ENCODE data around the gene MYO9A. TPM values are rescaled to one million over a fixed set of nuclear protein-coding genes. Genes with fewer than 3 reads are reported as not detected.

MYO9A gene
- total RNA-seq, 3 donors from 2014 or later, result 40.0 to 79.3 (median 41.8) TPM

DNA sequence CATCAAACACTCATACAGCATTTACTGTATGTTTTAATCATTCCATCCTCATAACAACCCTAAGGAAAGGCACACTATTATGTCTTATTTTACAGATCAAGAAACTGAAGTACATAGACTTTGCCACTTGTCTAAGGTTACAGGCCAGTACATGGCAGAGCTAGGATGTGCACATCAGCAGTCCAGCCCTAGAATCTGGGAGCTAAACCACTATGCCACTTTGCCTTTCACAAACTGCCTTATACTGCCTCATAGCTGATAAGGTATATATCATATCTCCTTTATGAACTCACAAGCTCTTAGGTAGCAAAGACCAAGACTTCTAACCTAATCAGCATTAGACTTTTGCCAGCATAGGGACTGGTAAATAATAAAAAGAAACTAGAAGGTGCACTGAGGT, 49.1 kb downstream of the MYO9A start:
- DNase-seq (no peak), ATAC-seq (no peak)
- peaks cover 3% of the 10 kb centered on the region for H3K4me1 ChIP-seq (ENCODE audit: low read depth)

DNA sequence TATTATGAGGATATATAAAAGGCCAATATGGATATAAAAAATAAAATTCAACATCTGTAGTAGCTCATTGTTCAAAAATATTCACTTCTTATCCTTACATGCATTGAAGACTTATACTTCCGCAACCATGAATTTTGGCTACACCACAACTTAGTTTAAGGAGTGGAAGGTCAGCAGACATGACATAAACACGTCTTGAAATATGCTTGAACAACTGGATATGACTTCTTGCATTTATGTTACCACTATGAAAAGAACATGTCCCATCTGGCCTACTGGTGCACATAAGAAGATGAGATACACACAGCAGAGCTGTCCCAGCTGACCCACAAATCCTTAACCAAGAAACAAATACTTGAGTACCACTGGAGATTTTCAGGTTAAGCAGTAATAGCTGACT, 52.1 kb downstream of the MYO9A start:
- intact Hi-C loops (cut with DNase I, micrococcal nuclease), result no loop called here
- no peak for ATAC-seq

More for the DNA sequence above, 49.1 kb downstream of the MYO9A start:
- no peak overlapping the region for H3K4me3 ChIP-seq
- TF ChIP-seq, protein P1, sequence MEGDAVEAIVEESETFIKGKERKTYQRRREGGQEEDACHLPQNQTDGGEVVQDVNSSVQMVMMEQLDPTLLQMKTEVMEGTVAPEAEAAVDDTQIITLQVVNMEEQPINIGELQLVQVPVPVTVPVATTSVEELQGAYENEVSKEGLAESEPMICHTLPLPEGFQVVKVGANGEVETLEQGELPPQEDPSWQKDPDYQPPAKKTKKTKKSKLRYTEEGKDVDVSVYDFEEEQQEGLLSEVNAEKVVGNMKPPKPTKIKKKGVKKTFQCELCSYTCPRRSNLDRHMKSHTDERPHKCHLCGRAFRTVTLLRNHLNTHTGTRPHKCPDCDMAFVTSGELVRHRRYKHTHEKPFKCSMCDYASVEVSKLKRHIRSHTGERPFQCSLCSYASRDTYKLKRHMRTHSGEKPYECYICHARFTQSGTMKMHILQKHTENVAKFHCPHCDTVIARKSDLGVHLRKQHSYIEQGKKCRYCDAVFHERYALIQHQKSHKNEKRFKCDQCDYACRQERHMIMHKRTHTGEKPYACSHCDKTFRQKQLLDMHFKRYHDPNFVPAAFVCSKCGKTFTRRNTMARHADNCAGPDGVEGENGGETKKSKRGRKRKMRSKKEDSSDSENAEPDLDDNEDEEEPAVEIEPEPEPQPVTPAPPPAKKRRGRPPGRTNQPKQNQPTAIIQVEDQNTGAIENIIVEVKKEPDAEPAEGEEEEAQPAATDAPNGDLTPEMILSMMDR (IDR thresholded peaks at IDR 0.05), result no peak
- no peaks in the 10 kb centered on the region for H3K9me3 ChIP-seq
- no peaks in the 10 kb centered on the region for H3K36me3 ChIP-seq (ENCODE audit: low read depth)
- intact Hi-C loops (cut with DNase I, micrococcal nuclease), result no loop called here

DNA sequence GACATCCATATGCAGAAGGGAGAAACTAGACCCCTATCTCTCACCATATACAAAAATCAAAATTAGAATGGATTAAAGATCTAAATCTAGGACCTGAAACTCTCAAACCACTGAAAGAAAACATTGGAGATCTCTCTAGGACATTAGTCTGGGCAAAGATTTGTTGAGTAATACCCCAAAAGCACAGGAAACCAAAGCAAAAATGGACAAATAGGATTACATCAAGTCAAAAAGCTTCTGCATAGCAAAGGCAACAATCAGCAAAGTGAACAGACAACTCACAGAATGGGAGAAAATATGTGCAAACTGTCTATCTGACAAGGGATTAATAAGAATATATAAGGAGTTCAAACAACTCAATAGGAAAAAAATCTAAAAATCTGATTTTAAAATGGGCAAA, 54.8 kb downstream of the MYO9A start:
- DNase-seq (no peak), ATAC-seq (no peak)
- intact Hi-C loops (cut with DNase I, micrococcal nuclease), result no loop called here
- H3K4me1 ChIP-seq (ENCODE audit: low read depth), result no peaks in the 10 kb centered on the region
- no peaks in the 10 kb centered on the region for H3K36me3 ChIP-seq (ENCODE audit: low read depth)
- H3K4me3 ChIP-seq, result no peak overlapping the region
- TF ChIP-seq, protein P1 (IDR thresholded peaks at IDR 0.05), result no peak
- no peaks in the 10 kb centered on the region for H3K9me3 ChIP-seq

More for the DNA sequence above, 52.1 kb downstream of the MYO9A start:
- no peak for DNase-seq
- no peaks in the 10 kb centered on the region for H3K9me3 ChIP-seq
- TF ChIP-seq, protein P1 (IDR thresholded peaks at IDR 0.05), result no peak
- H3K36me3 ChIP-seq (ENCODE audit: low read depth), result no peaks in the 10 kb centered on the region
- H3K4me3 ChIP-seq, result no peak overlapping the region
- H3K4me1 ChIP-seq (ENCODE audit: low read depth), result peaks cover 3% of the 10 kb centered on the region

DNA sequence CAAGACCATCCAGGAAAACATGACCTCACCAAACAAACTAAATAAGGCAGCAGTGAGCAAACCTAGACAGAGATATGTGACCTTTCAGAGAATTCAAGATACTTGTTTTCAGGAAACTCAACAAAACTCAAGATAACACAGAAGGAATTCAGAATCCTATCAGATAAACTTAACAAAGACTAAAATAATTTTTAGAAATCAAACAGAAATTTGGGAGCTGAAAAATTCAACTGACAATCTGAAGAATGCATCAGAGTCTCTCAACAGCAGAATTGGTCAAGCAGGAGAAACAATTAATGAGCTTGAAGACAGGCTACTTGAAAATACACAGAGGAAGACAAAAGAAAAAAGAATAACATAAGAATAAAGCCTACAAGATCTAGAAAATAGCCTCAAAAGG, 55.6 kb downstream of the MYO9A start:
- H3K9me3 ChIP-seq, result no peaks in the 10 kb centered on the region
- intact Hi-C loops (cut with DNase I, micrococcal nuclease), result no loop called here
- no peaks in the 10 kb centered on the region for H3K36me3 ChIP-seq (ENCODE audit: low read depth)
- H3K4me1 ChIP-seq (ENCODE audit: low read depth), result no peaks in the 10 kb centered on the region
- no peak for ATAC-seq
- TF ChIP-seq, protein P1 (IDR thresholded peaks at IDR 0.05), result no peak
- no peak for DNase-seq
- no peak overlapping the region for H3K4me3 ChIP-seq

DNA sequence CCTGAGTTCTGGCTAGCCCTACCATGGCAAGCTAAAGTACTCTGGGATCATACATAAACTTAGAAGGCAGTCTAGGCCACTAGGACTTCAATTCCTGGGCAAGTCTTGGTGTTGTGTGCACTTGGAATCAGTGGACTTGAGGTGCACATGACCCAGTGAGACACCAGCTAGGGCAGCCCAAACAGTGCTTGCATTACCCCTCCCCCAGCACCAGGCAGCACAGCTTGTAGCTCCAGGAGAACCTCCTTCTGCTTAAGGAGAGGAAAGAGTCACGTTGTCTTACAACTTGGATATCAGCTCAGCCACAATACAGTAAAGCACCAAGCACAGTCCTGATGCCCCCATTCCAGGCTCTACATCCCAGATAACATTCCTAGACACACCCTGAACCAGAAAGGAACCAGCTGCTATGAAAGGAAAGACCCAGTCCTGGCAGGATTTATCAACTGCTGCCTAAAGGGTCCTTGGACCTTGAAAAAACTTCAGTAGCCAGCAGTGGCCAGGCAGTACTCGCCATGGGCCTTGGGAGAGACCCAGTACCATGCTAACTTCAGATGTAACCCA, 57.2 kb downstream of the MYO9A start:
- Histone ChIP-seq H3K4me3 (no peak overlapping the region), H3K9me3 (no peaks in the 10 kb centered on the region), H3K36me3 (ENCODE audit: low read depth) (no peaks in the 10 kb centered on the region), H3K4me1 (ENCODE audit: low read depth) (no peaks in the 10 kb centered on the region)
- TF ChIP-seq, protein P1 (IDR thresholded peaks at IDR 0.05), result no peak
- DNase-seq, result no peak
- ATAC-seq, result no peak
- intact Hi-C loops (cut with DNase I, micrococcal nuclease), result no loop called here

DNA sequence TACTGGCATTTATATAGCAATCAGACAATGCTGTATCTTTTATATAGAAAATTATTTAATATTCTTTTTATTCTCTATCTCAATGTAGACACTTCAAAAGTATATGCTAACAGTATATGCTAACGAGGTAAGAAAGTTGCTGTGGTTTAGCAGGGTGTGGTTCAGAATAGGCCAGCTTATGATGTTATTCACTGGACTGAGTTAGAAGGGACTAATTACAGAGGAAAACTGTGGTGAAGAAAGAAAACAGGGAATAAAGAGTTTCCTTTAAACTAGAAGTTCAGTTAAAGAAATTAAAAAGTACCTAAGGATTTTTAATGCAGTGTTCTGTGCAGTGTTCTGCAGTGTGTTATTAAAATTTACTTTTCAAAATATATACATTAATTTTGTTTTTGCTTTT, 59.4 kb downstream of the MYO9A start:
- H3K4me1 ChIP-seq (ENCODE audit: low read depth), result no peaks in the 10 kb centered on the region
- intact Hi-C loops (cut with DNase I, micrococcal nuclease), result no loop called here

More for the DNA sequence above, 59.4 kb downstream of the MYO9A start:
- TF ChIP-seq, protein P1 (IDR thresholded peaks at IDR 0.05), result no peak
- Histone ChIP-seq H3K4me3 (no peak overlapping the region), H3K9me3 (no peaks in the 10 kb centered on the region), H3K36me3 (ENCODE audit: low read depth) (no peaks in the 10 kb centered on the region)
- DNase-seq (no peak), ATAC-seq (no peak)
